GM19035 (cell line): ENCODE results near the gene ZFYVE9.
"Not testable (repeated sequence)": the region's sequence is repeated elsewhere in the genome, so short reads cannot be mapped to it uniquely, and the experiment has no call there.

Experiments
- ATAC-seq: cut with Tn5 transposase; IDR thresholded peaks from one replicate; pipeline ENCODE4 v1.9.1; 2021; ENCODE audit not compliant: unreplicated experiment

Gene ZFYVE9

GRCh38 chr1:52141513-52142219 is at the start of gene ZFYVE9:
TSS of gene ZFYVE9 (plus strand) at chr1:52142089. CDS start at chr1:52233207, 91,118 bp downstream.
- peak; percentile 74 for ATAC-seq

GRCh38 chr1:52094300-52094699 is 47.6 kb upstream of the ZFYVE9 start:
- not testable (repeated sequence) for ATAC-seq

- no peak for ATAC-seq
Observed at GRCh38 chr1:52096216-52096615, 45.7 kb upstream of the ZFYVE9 start.

GRCh38 chr1:52098139-52098871 is 43.6 kb upstream of the ZFYVE9 start:
- ATAC-seq = no peak

- peak; percentile 62 for ATAC-seq
Observed at GRCh38 chr1:52102336-52103013, 39.4 kb upstream of the ZFYVE9 start.

GRCh38 chr1:52111492-52111891 is 30.4 kb upstream of the ZFYVE9 start:
- no peak for ATAC-seq

GRCh38 chr1:52112489-52112888 is 29.4 kb upstream of the ZFYVE9 start:
- ATAC-seq = no peak

GRCh38 chr1:52119301-52120079 is 22.4 kb upstream of the ZFYVE9 start:
- ATAC-seq = no peak

- ATAC-seq = no peak
Observed at GRCh38 chr1:52122384-52122783, 19.5 kb upstream of the ZFYVE9 start.

GRCh38 chr1:52123622-52124021 is 18.3 kb upstream of the ZFYVE9 start:
- no peak for ATAC-seq

- no peak for ATAC-seq
Observed at GRCh38 chr1:52125736-52126359, 16.0 kb upstream of the ZFYVE9 start.

GRCh38 chr1:52127181-52128180 is 14.4 kb upstream of the ZFYVE9 start:
- no peak for ATAC-seq

- ATAC-seq = peak; percentile 51
Observed at GRCh38 chr1:52139817-52140540, 1.9 kb upstream of the ZFYVE9 start.

GRCh38 chr1:52140633-52141512 is 1.0 kb upstream of the ZFYVE9 start:
- no peak for ATAC-seq

- peak; percentile 44 for ATAC-seq
Observed at GRCh38 chr1:52142220-52143183, 613 bp downstream of the ZFYVE9 start.

GRCh38 chr1:52145137-52145536 is 3.2 kb downstream of the ZFYVE9 start:
- no peak for ATAC-seq

- ATAC-seq = not testable (repeated sequence)
Observed at GRCh38 chr1:52150445-52150844, 8.6 kb downstream of the ZFYVE9 start.
